ENCODE results near the gene VSTM4. TPM values are rescaled to one million over a fixed set of nuclear protein-coding genes. Genes with fewer than 3 reads are reported as not detected.

VSTM4 gene
- total RNA-seq, 1 donor from 2014 or later: 19.5 TPM

DNA sequence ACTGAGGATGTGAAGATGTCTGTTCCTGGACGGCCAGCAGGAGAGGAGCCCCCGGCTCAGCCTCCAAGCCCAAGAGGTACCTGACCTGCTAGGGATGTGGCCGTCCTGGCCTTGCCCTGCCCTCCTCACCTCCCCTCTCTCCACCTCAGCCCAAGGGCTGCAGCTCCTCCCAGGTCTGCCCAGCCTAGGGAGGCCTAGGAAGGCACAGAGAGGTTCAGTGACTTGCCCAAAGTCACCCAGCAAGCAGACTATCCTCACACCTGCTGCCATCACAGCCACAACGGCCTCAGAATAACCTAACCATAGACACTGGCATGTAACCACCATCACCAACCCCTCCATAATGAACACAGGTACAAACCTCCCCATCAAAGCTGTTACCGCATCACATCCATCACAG is 137.0 kb downstream of the VSTM4 start:
- no peak for DNase-seq
- Histone ChIP-seq H3K4me3 (no peak overlapping the region), H3K4me1 (peaks cover 11% of the 10 kb centered on the region), H3K36me3 (no peaks in the 10 kb centered on the region), H3K9me3 (no peaks in the 10 kb centered on the region), H3K27me3 (no peaks in the 10 kb centered on the region), H3K27ac (no peak overlapping the region)
- intact Hi-C loops (cut with DNase I): no loop called here
- TF ChIP-seq, protein P1, sequence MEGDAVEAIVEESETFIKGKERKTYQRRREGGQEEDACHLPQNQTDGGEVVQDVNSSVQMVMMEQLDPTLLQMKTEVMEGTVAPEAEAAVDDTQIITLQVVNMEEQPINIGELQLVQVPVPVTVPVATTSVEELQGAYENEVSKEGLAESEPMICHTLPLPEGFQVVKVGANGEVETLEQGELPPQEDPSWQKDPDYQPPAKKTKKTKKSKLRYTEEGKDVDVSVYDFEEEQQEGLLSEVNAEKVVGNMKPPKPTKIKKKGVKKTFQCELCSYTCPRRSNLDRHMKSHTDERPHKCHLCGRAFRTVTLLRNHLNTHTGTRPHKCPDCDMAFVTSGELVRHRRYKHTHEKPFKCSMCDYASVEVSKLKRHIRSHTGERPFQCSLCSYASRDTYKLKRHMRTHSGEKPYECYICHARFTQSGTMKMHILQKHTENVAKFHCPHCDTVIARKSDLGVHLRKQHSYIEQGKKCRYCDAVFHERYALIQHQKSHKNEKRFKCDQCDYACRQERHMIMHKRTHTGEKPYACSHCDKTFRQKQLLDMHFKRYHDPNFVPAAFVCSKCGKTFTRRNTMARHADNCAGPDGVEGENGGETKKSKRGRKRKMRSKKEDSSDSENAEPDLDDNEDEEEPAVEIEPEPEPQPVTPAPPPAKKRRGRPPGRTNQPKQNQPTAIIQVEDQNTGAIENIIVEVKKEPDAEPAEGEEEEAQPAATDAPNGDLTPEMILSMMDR (IDR thresholded peaks at IDR 0.05): no peak
- no peak for ATAC-seq

DNA sequence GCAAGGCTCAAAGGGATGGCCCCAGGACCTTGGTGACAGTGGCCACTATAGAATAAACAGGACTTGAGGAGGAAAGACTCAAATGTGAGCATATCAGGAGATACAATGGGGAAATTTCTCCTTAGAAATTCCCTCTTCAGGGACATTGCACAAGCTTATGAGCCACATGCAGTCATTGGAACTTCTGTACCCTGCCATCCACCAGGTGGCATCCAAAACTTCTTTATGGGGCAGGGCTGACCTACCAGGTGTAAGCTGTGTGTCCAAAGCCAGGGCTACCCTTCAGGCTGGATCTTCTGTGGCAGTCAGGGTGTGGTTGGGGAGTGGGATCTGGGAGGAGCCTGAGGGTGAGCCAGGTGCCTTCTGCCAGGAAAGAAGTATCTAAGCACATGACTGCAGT is 139.1 kb downstream of the VSTM4 start:
- Histone ChIP-seq H3K4me1 (peaks cover 4% of the 10 kb centered on the region), H3K9me3 (no peaks in the 10 kb centered on the region), H3K4me3 (no peak overlapping the region), H3K27ac (no peak overlapping the region), H3K36me3 (no peaks in the 10 kb centered on the region), H3K27me3 (no peaks in the 10 kb centered on the region)
- no peak for DNase-seq
- ATAC-seq: peak; percentile 54
- intact Hi-C loops (cut with DNase I): no loop called here
- TF ChIP-seq, protein P1 (IDR thresholded peaks at IDR 0.05): peak; percentile 32

DNA sequence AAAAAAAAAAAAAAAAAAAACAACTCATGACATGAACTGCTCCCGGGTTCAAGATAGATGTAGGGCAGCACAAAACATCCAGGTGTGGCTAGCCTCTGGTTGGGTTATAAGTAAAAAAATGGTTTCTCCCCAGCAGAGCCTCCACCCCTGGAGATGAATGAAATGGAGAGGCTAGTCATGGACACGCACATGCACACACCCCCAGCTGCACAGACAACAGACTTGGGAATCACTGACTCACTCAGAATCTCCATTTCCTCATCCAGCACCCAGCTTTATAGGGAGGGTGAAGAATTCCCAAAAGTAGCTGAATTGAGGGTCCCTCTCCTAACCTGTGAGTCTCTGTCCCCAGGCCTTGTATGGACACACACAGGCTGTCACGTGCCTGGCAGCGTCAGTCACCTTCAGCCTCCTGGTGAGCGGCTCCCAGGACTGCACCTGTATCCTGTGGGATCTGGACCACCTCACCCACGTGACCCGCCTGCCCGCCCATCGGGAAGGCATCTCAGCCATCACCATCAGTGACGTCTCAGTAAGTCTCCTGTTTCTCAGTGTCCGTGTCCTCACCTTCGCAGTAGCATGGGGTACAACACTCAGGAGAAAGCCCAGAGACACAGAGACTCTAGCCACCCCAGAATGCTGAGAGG is 140.7 kb downstream of the VSTM4 start:
- TF ChIP-seq, protein P1 (IDR thresholded peaks at IDR 0.05): no peak
- Histone ChIP-seq H3K36me3 (no peaks in the 10 kb centered on the region), H3K4me3 (no peak overlapping the region), H3K27ac (no peak overlapping the region), H3K4me1 (no peaks in the 10 kb centered on the region), H3K9me3 (no peaks in the 10 kb centered on the region), H3K27me3 (no peaks in the 10 kb centered on the region)
- intact Hi-C loops (cut with DNase I): no loop called here
- DNase-seq (no peak), ATAC-seq (no peak)

DNA sequence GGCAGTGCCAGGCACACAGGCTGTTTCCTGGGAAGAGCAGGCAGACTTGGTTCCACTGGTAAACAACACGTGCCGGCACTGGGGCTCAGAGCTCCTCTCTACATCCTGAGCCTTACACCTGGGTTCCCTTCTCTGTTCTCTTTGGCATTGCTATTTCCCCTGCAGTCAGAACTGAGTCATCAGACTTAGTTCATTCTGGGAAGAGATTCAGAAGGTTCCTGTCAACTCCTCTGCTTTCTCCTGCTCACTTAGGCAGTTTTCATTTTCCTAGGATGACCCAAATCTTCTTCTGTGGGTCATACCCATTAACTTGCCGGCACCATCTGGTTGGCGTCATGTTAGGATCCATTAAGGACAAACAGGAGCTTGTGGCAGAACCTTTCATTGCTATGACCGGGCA is 142.3 kb downstream of the VSTM4 start:
- no peaks in the 10 kb centered on the region for H3K4me1 ChIP-seq
- intact Hi-C loops (cut with DNase I): no loop called here
- H3K27ac ChIP-seq: no peak overlapping the region
- no peaks in the 10 kb centered on the region for H3K9me3 ChIP-seq
- no peak for ATAC-seq
- no peaks in the 10 kb centered on the region for H3K27me3 ChIP-seq
- H3K36me3 ChIP-seq: no peaks in the 10 kb centered on the region
- DNase-seq: no peak
- TF ChIP-seq, protein P1 (IDR thresholded peaks at IDR 0.05): no peak
- H3K4me3 ChIP-seq: no peak overlapping the region

DNA sequence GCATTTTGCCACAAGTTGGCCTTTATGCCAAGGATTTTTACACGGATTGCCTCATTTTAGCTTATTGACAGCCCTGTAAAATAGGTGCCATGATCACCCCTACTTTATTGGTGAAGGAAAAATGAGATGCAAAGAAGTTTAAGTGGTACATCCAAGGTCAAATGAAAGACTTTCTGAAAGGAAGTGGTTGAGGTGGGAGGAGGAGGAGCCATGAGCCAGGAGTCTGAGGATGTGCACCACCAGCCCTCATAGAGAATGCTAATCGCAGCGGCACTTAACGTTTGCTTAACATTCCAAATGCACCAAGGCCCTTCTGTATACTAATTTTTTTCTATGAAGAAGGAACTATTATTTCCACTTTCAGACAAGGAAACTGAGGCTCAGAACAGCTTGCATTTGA is 144.7 kb downstream of the VSTM4 start:
- no peaks in the 10 kb centered on the region for H3K36me3 ChIP-seq
- no peak for DNase-seq
- no peak for ATAC-seq
- TF ChIP-seq, protein P1 (IDR thresholded peaks at IDR 0.05): no peak
- intact Hi-C loops (cut with DNase I): no loop called here
- no peaks in the 10 kb centered on the region for H3K9me3 ChIP-seq
- no peak overlapping the region for H3K4me3 ChIP-seq
- H3K27ac ChIP-seq: no peak overlapping the region
- H3K27me3 ChIP-seq: no peaks in the 10 kb centered on the region
- H3K4me1 ChIP-seq: no peaks in the 10 kb centered on the region

DNA sequence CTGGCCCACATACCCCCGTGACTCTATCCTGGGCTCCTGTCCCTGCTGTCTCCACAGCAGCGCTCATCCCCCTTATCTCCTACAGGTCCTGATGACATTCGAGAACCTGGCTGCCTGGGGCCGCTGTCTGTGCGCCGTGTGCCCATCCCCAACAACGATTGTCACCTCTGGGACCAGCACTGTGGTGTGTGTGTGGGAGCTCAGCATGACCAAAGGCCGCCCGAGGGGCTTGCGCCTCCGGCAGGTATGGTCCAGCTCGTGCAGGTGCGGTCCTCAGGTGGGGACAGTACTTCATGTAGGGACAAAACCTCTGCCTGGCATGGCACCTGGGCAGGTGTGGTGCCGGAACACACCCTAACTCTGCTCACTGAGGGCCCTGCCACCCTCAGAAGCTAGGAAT is 145.3 kb downstream of the VSTM4 start:
- intact Hi-C loops (cut with DNase I): no loop called here
- TF ChIP-seq, protein P1 (IDR thresholded peaks at IDR 0.05): no peak
- H3K9me3 ChIP-seq: no peaks in the 10 kb centered on the region

More for the DNA sequence above, 145.3 kb downstream of the VSTM4 start:
- no peaks in the 10 kb centered on the region for H3K36me3 ChIP-seq
- no peaks in the 10 kb centered on the region for H3K27me3 ChIP-seq
- H3K4me1 ChIP-seq: no peaks in the 10 kb centered on the region
- DNase-seq (no peak), ATAC-seq (no peak)
- H3K27ac ChIP-seq: no peak overlapping the region
- H3K4me3 ChIP-seq: no peak overlapping the region
